Loucy (cell line): Measurements from ENCODE around the gene VSX1.

Source experiments
- H2AFZ ChIP-seq: fragments of 200-600 bp; sonication (generic); 2 replicates; pipeline ENCODE4 v1.6.0; 2016; ENCODE audit warnings: antibody characterized with exemption, mild to moderate bottlenecking, low read length, moderate library complexity
- H3F3A ChIP-seq: fragments of 200-600 bp; 2 replicates; pipeline ENCODE4 v1.6.0; 2016; ENCODE audit warnings: antibody characterized with exemption, low read depth, mild to moderate bottlenecking
- H3K27me3 ChIP-seq: fragments of 200-600 bp; sonication (generic); 2 replicates; pipeline ENCODE4 v1.6.1; 2014; ENCODE audit warnings: low read length, mild to moderate bottlenecking; ENCODE audit not compliant: insufficient read depth, poor library complexity, severe bottlenecking
- H3K36me3 ChIP-seq: fragments of 200-600 bp; sonication (generic); 2 replicates; pipeline ENCODE4 v1.6.1; 2016; ENCODE audit warnings: low read length; ENCODE audit not compliant: insufficient read depth
- H3K4me1 ChIP-seq: fragments of 200-600 bp; sonication (generic); 2 replicates; pipeline ENCODE4 v1.5.1; 2014; ENCODE audit warnings: low read length, mild to moderate bottlenecking; ENCODE audit not compliant: insufficient read depth, poor library complexity, severe bottlenecking
- H3K4me2 ChIP-seq: fragments of 200-600 bp; sonication (generic); 2 replicates; pipeline ENCODE4 v1.6.0; 2014; ENCODE audit warnings: antibody characterized with exemption, low read length, low read depth, mild to moderate bottlenecking; ENCODE audit not compliant: poor library complexity, severe bottlenecking
- H3K4me3 ChIP-seq: fragments of 200-600 bp; sonication (generic); 2 replicates; pipeline ENCODE4 v1.5.1; 2014; ENCODE audit warnings: low read length, mild to moderate bottlenecking, mixed read lengths; ENCODE audit not compliant: poor library complexity, severe bottlenecking
- H3K79me2 ChIP-seq: fragments of 200-600 bp; sonication (generic); 2 replicates; pipeline ENCODE4 v1.6.1; 2014; ENCODE audit warnings: low read length; ENCODE audit not compliant: insufficient read depth
- H3K9ac ChIP-seq: fragments of 200-600 bp; sonication (generic); 2 replicates; pipeline ENCODE4 v1.6.0; 2014; ENCODE audit warnings: mild to moderate bottlenecking, low read depth, low read length, moderate library complexity; ENCODE audit not compliant: poor library complexity, severe bottlenecking
- H3K9me2 ChIP-seq: fragments of 200-600 bp; sonication (generic); replicated peaks from 2 replicates; pipeline ENCODE4 v1.6.1; 2016; ENCODE audit warnings: low read depth, low read length, mixed read lengths
- H3K9me3 ChIP-seq: fragments of 200-600 bp; sonication (generic); 2 replicates; pipeline ENCODE4 v1.6.1; 2014; ENCODE audit warnings: mild to moderate bottlenecking, antibody characterized with exemption, low read length, low read depth; ENCODE audit not compliant: insufficient read depth
- H4K20me1 ChIP-seq: fragments of 200-600 bp; sonication (generic); 2 replicates; pipeline ENCODE4 v1.6.0; 2014; ENCODE audit warnings: antibody characterized with exemption, low read length, mild to moderate bottlenecking; ENCODE audit not compliant: insufficient read depth, poor library complexity, severe bottlenecking
- CTCF ChIP-seq: fragments of 200-600 bp; sonication (generic); conservative IDR thresholded peaks from 2 replicates; pipeline ENCODE4 v1.5.1; 2014; ENCODE audit warnings: mild to moderate bottlenecking, antibody characterized with exemption, low read length
- EZH2phosphoT487 ChIP-seq: fragments of 200-600 bp; IDR thresholded peaks from 2 replicates; pipeline ENCODE4 v1.6.1; 2018; ENCODE audit warnings: antibody characterized with exemption, mild to moderate bottlenecking, moderate library complexity, borderline replicate concordance

Gene VSX1

GRCh38 chr20:25046181-25046641 is 35.7 kb downstream of the VSX1 start:
- H3K4me1 ChIP-seq, result peaks cover 39% of the 10 kb centered on the region
- no peak overlapping the region for H3K4me2 ChIP-seq
- no peaks in the 10 kb centered on the region for H3F3A ChIP-seq
- H4K20me1 ChIP-seq, result peaks cover 5% of the 10 kb centered on the region
- H3K27me3 ChIP-seq, result no peaks in the 10 kb centered on the region
- no peak overlapping the region for H3K9ac ChIP-seq
- H3K4me3 ChIP-seq, result no peak overlapping the region
- H3K9me3 ChIP-seq, result no peaks in the 10 kb centered on the region
- TF ChIP-seq EZH2phosphoT487, result no peak
- no peak for TF ChIP-seq CTCF
- H3K79me2 ChIP-seq, result peaks cover 45% of the 10 kb centered on the region; the same call in 1 of the 2 replicates
- H2AFZ ChIP-seq, result no peak overlapping the region
- H3K9me2 ChIP-seq, result no peaks in the 10 kb centered on the region
- peaks cover 16% of the 10 kb centered on the region; the same call in 1 of the 2 replicates for H3K36me3 ChIP-seq

- Histone ChIP-seq H3K27me3 (no peaks in the 10 kb centered on the region), H3K4me1 (peaks cover 30% of the 10 kb centered on the region), H3K9me2 (no peaks in the 10 kb centered on the region), H4K20me1 (peaks cover under 1% of the 10 kb centered on the region), H3K36me3 (peaks cover 16% of the 10 kb centered on the region; the same call in 1 of the 2 replicates), H3K9ac (no peak overlapping the region), H3K79me2 (peaks cover 40% of the 10 kb centered on the region; the same call in 1 of the 2 replicates), H3K9me3 (no peaks in the 10 kb centered on the region), H3K4me3 (no peak overlapping the region), H3F3A (no peaks in the 10 kb centered on the region), H2AFZ (no peak overlapping the region), H3K4me2 (no peak overlapping the region)
- TF ChIP-seq EZH2phosphoT487 (no peak), CTCF (no peak)
These were observed 36.6 kb downstream of the VSX1 start for GRCh38 chr20:25045343-25045712.

- no peak for TF ChIP-seq CTCF
- H3K27me3 ChIP-seq, result no peaks in the 10 kb centered on the region
- H2AFZ ChIP-seq, result no peak overlapping the region
- no peak overlapping the region for H3K9ac ChIP-seq
- no peak overlapping the region for H3K4me2 ChIP-seq
- H3K9me3 ChIP-seq, result no peaks in the 10 kb centered on the region
- peaks cover 27% of the 10 kb centered on the region for H3K4me1 ChIP-seq
- H3F3A ChIP-seq, result no peaks in the 10 kb centered on the region
- peaks cover 40% of the 10 kb centered on the region; the same call in 1 of the 2 replicates for H3K79me2 ChIP-seq
- no peaks in the 10 kb centered on the region for H3K9me2 ChIP-seq
- no peaks in the 10 kb centered on the region for H4K20me1 ChIP-seq
- H3K36me3 ChIP-seq, result peaks cover 16% of the 10 kb centered on the region; the same call in 1 of the 2 replicates
- no peak overlapping the region for H3K4me3 ChIP-seq
These were observed 37.1 kb downstream of the VSX1 start for GRCh38 chr20:25044660-25045342.
